ENCODE measurements around the gene STT3B. TPM values are rescaled to one million over a fixed set of nuclear protein-coding genes. Genes with fewer than 3 reads are reported as not detected.

Gene STT3B
- total RNA-seq, 1 donor from 2014 or later: 180 TPM

DNA sequence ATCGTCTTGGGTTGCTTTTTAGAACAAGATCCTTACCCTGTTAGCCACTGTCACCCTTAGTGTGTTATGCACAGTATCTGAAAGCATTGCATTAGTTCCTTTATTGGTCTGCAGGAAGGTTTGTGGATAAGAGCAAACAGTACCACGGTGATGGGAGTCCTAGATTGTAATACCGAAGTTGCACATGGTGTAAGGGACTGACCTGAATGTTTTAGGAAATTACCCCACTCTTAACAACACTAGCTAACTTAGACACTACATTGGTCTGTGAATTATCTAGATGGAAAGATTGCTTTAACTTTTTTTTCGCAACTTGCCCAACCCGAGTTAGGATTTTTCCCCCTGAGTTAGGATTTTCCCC is 1.3 kb downstream of the STT3B start:
- Mint-ChIP-seq H3K9me3 (no peaks in the 10 kb centered on the region), H3K4me1 (ENCODE audit: unreplicated experiment) (peaks cover 13% of the 10 kb centered on the region), H3K27ac (peak overlapping the region; percentile 94), H3K27me3 (no peaks in the 10 kb centered on the region), H3K4me3 (peak overlapping the region; percentile 99), H3K36me3 (peaks cover 28% of the 10 kb centered on the region)
- DNase-seq (ENCODE audit: extremely low spot score, unreplicated experiment): no peak
- TF ChIP-seq, protein P1, sequence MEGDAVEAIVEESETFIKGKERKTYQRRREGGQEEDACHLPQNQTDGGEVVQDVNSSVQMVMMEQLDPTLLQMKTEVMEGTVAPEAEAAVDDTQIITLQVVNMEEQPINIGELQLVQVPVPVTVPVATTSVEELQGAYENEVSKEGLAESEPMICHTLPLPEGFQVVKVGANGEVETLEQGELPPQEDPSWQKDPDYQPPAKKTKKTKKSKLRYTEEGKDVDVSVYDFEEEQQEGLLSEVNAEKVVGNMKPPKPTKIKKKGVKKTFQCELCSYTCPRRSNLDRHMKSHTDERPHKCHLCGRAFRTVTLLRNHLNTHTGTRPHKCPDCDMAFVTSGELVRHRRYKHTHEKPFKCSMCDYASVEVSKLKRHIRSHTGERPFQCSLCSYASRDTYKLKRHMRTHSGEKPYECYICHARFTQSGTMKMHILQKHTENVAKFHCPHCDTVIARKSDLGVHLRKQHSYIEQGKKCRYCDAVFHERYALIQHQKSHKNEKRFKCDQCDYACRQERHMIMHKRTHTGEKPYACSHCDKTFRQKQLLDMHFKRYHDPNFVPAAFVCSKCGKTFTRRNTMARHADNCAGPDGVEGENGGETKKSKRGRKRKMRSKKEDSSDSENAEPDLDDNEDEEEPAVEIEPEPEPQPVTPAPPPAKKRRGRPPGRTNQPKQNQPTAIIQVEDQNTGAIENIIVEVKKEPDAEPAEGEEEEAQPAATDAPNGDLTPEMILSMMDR (conservative IDR thresholded peaks at IDR 0.05): no peak

DNA sequence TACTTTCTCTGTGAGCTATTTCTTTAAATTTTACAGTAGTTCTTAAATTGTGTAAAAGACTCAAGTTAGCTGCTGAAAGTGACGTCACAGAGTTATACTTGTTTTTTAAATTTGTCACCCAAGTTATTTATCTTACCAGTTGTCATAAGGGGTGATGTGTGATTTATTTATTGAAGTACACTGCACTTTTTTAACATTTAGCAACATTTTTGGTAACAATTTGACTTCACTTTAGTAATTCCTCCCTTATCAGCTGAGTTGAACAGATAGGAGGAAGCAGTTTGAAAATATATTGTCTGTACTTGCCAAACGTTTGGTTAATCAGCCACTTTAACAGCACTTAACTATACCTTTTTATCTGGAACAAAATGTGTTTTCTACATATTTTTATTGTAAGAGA is 3.8 kb downstream of the STT3B start:
- Mint-ChIP-seq H3K27ac (peak overlapping the region; percentile 90), H3K27me3 (no peaks in the 10 kb centered on the region), H3K4me1 (ENCODE audit: unreplicated experiment) (peaks cover 13% of the 10 kb centered on the region), H3K4me3 (peak overlapping the region; percentile 99), H3K9me3 (no peaks in the 10 kb centered on the region), H3K36me3 (peaks cover 42% of the 10 kb centered on the region)
- TF ChIP-seq, protein P1 (conservative IDR thresholded peaks at IDR 0.05): no peak
- no peak for DNase-seq (ENCODE audit: extremely low spot score, unreplicated experiment)

DNA sequence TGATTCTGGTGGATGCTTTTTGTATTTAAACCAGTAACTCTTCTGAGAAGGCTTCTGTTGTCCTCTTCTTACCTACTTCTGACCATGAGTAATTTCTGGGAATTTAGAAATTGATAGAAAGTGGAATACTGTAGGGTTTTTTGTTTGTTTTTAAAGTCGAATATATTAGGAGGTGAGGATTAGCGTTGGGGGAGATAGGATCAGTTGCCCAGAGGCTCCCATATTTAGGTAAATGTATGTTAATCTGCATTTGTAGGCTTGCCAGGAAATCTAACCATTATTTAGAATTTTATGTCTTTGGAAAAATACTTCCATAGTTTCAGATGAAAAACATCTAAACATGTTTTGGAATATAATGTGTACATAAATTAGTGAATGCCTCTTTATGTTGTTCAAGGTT is 6.1 kb downstream of the STT3B start:
- Mint-ChIP-seq H3K27me3 (no peaks in the 10 kb centered on the region), H3K4me1 (ENCODE audit: unreplicated experiment) (peaks cover 18% of the 10 kb centered on the region), H3K36me3 (peaks cover 57% of the 10 kb centered on the region), H3K9me3 (no peaks in the 10 kb centered on the region), H3K4me3 (peak overlapping the region; percentile 61), H3K27ac (no peak overlapping the region)
- TF ChIP-seq, protein P1 (conservative IDR thresholded peaks at IDR 0.05): no peak
- no peak for DNase-seq (ENCODE audit: extremely low spot score, unreplicated experiment)

DNA sequence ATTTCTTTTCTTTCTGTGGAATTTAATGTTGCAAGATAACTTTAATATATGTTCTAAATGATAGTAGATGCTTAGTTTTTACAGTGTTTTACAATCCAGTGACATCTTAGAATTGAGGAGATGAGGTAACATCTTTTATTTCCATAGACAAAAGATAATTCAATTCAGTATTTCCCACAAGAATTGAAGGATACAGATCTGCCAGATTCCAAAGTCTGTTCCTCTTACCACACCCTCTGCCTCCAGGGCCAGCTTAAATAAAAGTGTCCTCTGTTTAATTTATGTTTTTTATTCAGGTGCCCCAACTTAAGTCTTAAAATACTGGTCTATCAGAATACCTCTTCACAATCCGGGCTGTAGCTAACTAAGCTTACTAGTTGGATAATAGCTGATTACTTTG is 6.5 kb downstream of the STT3B start:
- TF ChIP-seq, protein P1 (conservative IDR thresholded peaks at IDR 0.05): no peak
- no peaks in the 10 kb centered on the region for H3K9me3 Mint-ChIP-seq
- no peak for DNase-seq (ENCODE audit: extremely low spot score, unreplicated experiment)
- H3K4me3 Mint-ChIP-seq: peak overlapping the region; percentile 29
- H3K27ac Mint-ChIP-seq: peak overlapping the region; percentile 4
- no peaks in the 10 kb centered on the region for H3K27me3 Mint-ChIP-seq
- peaks cover 53% of the 10 kb centered on the region for H3K36me3 Mint-ChIP-seq
- H3K4me1 Mint-ChIP-seq (ENCODE audit: unreplicated experiment): peaks cover 23% of the 10 kb centered on the region

DNA sequence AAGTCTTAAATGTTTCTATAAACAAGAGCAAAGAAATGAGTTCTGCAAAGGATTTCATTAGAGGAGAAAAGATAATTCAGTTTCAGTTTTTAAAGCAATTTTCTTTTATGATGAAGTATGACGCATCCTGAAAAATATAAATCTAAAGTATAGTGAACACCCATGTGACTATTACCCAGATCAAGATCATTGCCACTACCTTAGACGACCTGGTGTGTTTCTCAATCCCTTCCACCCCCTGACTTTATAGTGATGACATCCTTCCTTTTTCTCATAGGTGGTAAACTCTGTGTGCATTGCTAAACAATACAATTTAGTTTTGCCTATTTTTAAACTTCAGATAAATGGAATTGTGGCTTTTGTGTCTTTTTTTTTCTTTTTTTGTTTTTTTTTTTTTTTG is 8.4 kb downstream of the STT3B start:
- Mint-ChIP-seq H3K9me3 (no peaks in the 10 kb centered on the region), H3K27me3 (no peaks in the 10 kb centered on the region), H3K36me3 (peaks cover 48% of the 10 kb centered on the region), H3K27ac (no peak overlapping the region), H3K4me1 (ENCODE audit: unreplicated experiment) (peaks cover 35% of the 10 kb centered on the region), H3K4me3 (no peak overlapping the region)
- TF ChIP-seq, protein P1 (conservative IDR thresholded peaks at IDR 0.05): no peak
- no peak for DNase-seq (ENCODE audit: extremely low spot score, unreplicated experiment)

DNA sequence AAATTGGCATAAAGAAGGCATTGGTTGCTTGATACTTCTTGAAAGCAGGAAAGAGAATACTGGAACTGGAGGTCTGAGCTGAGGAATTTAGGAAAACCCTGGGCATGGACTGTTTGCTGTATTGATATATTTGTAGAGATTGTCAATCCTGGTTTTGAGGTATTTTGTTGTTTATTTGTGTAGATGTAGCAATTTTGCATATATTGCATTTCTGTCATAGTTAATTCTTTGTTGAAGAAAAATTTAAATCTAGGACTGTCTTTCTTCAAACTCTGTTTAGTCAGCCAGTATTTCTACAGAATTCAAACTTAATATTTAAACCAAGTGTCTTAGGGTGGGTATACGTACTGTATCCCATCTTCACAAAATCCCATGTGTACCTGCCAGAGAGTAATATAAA is 9.5 kb downstream of the STT3B start:
- Mint-ChIP-seq H3K4me1 (ENCODE audit: unreplicated experiment) (peaks cover 28% of the 10 kb centered on the region), H3K27ac (no peak overlapping the region), H3K27me3 (no peaks in the 10 kb centered on the region), H3K4me3 (no peak overlapping the region), H3K36me3 (peaks cover 44% of the 10 kb centered on the region), H3K9me3 (no peaks in the 10 kb centered on the region)
- DNase-seq (ENCODE audit: extremely low spot score, unreplicated experiment): no peak
- TF ChIP-seq, protein P1 (conservative IDR thresholded peaks at IDR 0.05): no peak
